Measurements from ENCODE around the gene NEGR1. TPM values are rescaled to one million over a fixed set of nuclear protein-coding genes. Genes with fewer than 3 reads are reported as not detected.

Gene NEGR1
- total RNA-seq, 1 donor from 2014 or later: 4.0 TPM

DNA sequence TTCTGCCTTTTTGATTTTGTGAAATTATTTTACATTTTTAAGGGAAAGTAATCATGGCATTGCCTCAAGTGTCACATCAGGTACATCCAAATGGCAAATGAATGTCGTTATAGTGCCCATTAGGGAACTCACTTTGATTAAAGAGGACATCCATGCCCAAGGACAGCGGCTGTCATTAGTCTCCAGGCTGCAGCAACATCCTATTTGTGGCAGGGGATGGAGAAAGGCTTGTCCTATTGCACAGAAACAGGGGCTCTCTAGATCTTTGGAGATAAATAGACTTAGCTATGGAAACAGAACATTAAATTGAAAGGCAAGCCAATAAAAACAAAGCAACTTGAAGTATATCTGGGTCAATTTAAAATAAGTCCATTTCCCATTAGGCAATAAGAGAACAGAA, 439.3 kb downstream of the NEGR1 start:
- TF ChIP-seq CTCF (IDR thresholded peaks at IDR 0.05; ENCODE audit: insufficient read depth, low read length, poor library complexity, severe bottlenecking): no peak
- H3K36me3 ChIP-seq (ENCODE audit: control insufficient read depth, insufficient read depth, low read length): no peaks in the 10 kb centered on the region
- no peak overlapping the region for H3K4me3 ChIP-seq (ENCODE audit: low read depth, low read length)
- H3K27me3 ChIP-seq (ENCODE audit: control insufficient read depth, insufficient read depth, low read length): no peaks in the 10 kb centered on the region
- DNase-seq (ENCODE audit: low read depth): no peak

GRCh38 chr1:71839876-71840275, 442.5 kb downstream of the NEGR1 start:
- Histone ChIP-seq H3K27me3 (ENCODE audit: control insufficient read depth, insufficient read depth, low read length) (no peaks in the 10 kb centered on the region), H3K4me3 (ENCODE audit: low read depth, low read length) (no peak overlapping the region), H3K36me3 (ENCODE audit: control insufficient read depth, insufficient read depth, low read length) (no peaks in the 10 kb centered on the region)
- no peak for TF ChIP-seq CTCF (IDR thresholded peaks at IDR 0.05; ENCODE audit: insufficient read depth, low read length, poor library complexity, severe bottlenecking)
- no peak for DNase-seq (ENCODE audit: low read depth)

DNA sequence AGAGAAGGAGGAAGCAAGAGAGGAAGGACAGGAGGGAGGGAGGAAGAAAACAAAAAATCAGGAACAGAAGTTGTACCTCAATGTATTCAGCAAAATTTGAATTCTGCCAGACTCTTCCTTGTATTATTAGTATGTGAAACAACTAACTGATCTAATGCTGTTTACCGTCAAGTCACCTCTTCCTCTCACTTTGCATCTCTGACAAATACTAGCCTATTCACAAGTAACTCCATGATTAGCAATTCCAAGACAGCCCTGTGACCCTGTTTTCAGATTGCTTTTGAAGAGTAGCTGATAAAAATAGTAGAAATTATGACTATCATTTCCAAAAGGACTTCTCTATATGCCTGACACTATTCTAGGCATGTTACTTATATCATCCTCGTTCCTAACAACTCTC, 445.4 kb downstream of the NEGR1 start:
- TF ChIP-seq CTCF (IDR thresholded peaks at IDR 0.05; ENCODE audit: insufficient read depth, low read length, poor library complexity, severe bottlenecking): no peak
- Histone ChIP-seq H3K27me3 (ENCODE audit: control insufficient read depth, insufficient read depth, low read length) (no peaks in the 10 kb centered on the region), H3K4me3 (ENCODE audit: low read depth, low read length) (no peak overlapping the region), H3K36me3 (ENCODE audit: control insufficient read depth, insufficient read depth, low read length) (no peaks in the 10 kb centered on the region)
- no peak for DNase-seq (ENCODE audit: low read depth)

DNA sequence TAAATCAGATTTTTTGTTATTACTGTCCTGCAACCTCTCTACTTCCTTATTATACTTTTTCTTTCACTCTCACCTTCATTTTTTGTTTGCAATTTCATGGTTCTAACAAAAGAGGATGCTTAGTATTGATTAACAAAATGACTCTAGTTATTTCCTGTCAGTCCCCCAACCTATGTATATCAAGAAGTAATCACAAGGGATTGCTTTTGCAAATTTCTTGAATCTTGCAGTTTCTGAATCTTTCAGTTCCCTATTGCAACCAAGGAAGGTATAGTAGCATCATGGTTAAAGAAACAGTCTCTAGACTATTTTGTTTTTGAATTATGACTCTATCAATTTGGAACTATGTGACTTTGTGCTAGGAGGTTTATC, 446.9 kb downstream of the NEGR1 start:
- H3K36me3 ChIP-seq (ENCODE audit: control insufficient read depth, insufficient read depth, low read length): no peaks in the 10 kb centered on the region

GRCh38 chr1:71834601-71835441, 447.5 kb downstream of the NEGR1 start:
- Histone ChIP-seq H3K36me3 (ENCODE audit: control insufficient read depth, insufficient read depth, low read length) (no peaks in the 10 kb centered on the region), H3K27me3 (ENCODE audit: control insufficient read depth, insufficient read depth, low read length) (no peaks in the 10 kb centered on the region), H3K4me3 (ENCODE audit: low read depth, low read length) (no peak overlapping the region)
- TF ChIP-seq CTCF (IDR thresholded peaks at IDR 0.05; ENCODE audit: insufficient read depth, low read length, poor library complexity, severe bottlenecking): no peak
- no peak for DNase-seq (ENCODE audit: low read depth)

More for the DNA sequence above, 446.9 kb downstream of the NEGR1 start:
- Histone ChIP-seq H3K27me3 (ENCODE audit: control insufficient read depth, insufficient read depth, low read length) (no peaks in the 10 kb centered on the region), H3K4me3 (ENCODE audit: low read depth, low read length) (no peak overlapping the region)
- no peak for TF ChIP-seq CTCF (IDR thresholded peaks at IDR 0.05; ENCODE audit: insufficient read depth, low read length, poor library complexity, severe bottlenecking)
- DNase-seq (ENCODE audit: low read depth): no peak

DNA sequence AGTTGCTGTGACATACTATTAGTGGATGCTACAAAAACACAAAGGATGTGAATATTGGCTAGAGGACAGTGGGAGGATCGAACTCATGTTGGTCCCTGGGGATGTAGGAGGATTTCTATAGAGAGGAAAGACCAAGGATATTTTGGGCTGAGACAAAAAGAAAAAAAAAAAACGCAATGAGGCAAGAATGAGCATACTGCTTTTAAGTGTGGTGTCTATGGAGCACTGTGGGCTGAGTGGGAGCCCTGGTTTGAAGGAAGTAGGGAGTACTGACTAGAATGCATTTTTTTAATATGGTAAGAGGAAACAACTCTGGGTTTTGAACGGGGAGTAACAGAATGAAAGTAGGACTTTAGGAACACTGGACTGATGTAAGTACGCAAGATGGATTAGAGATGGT, 450.7 kb downstream of the NEGR1 start:
- DNase-seq (ENCODE audit: low read depth): no peak
- H3K27me3 ChIP-seq (ENCODE audit: control insufficient read depth, insufficient read depth, low read length): no peaks in the 10 kb centered on the region
- no peak for TF ChIP-seq CTCF (IDR thresholded peaks at IDR 0.05; ENCODE audit: insufficient read depth, low read length, poor library complexity, severe bottlenecking)
- no peaks in the 10 kb centered on the region for H3K36me3 ChIP-seq (ENCODE audit: control insufficient read depth, insufficient read depth, low read length)
- no peak overlapping the region for H3K4me3 ChIP-seq (ENCODE audit: low read depth, low read length)
